ENCODE measurements around the gene MLC1. TPM values are rescaled to one million over a fixed set of nuclear protein-coding genes. Genes with fewer than 3 reads are reported as not detected.
A peak's percentile ranks its signal among the peaks of the same experiment; 100 is the strongest.

MLC1 gene
- total RNA-seq, 6 experiments from 2014 or later = 0.60 to 0.68 TPM; not detected in 4

DNA sequence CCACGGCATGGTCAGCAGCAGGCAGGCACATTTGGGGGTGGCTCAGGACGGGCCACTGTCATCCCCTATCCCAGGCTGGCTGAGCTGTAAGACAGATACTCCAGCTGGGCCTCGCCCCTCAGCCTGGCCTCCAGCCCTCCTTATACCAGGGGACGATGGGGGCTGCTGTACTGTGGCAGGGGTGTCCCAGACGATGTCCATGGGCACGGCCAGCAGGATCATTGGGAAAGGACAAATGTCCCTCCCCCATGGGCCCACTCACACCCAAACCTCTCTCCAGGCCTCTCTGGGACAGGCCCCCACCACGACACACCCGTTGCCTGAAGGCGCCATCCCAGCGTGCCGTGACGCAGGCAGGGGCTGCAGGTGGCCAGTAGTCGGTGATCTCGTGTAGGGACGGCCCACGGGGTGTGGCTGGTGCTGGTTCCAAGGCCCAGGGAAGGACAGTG lies 71.1 kb downstream of the MLC1 start:
- no peaks in the 10 kb centered on the region for H3K36me3 ChIP-seq
- H3K9me3 ChIP-seq = no peaks in the 10 kb centered on the region
- no peak overlapping the region for H3K4me3 ChIP-seq
- H3K27ac ChIP-seq = no peak overlapping the region
- intact Hi-C loops (cut with DNase I) = no loop called here
- WGBS (ENCODE audit: insufficient coverage, low coverage, low lambda C conversion rate, missing lambda C conversion rate) = 85% methylated on average over 4 of the region's 16 CpGs
- peaks cover 0 to 2% (median 0%) of the 10 kb centered on the region in 4 donors for H3K4me1 ChIP-seq
- peaks cover 0 to 24% of the 10 kb centered on the region in 2 donors for H3K27me3 ChIP-seq
- TF ChIP-seq, protein P1, sequence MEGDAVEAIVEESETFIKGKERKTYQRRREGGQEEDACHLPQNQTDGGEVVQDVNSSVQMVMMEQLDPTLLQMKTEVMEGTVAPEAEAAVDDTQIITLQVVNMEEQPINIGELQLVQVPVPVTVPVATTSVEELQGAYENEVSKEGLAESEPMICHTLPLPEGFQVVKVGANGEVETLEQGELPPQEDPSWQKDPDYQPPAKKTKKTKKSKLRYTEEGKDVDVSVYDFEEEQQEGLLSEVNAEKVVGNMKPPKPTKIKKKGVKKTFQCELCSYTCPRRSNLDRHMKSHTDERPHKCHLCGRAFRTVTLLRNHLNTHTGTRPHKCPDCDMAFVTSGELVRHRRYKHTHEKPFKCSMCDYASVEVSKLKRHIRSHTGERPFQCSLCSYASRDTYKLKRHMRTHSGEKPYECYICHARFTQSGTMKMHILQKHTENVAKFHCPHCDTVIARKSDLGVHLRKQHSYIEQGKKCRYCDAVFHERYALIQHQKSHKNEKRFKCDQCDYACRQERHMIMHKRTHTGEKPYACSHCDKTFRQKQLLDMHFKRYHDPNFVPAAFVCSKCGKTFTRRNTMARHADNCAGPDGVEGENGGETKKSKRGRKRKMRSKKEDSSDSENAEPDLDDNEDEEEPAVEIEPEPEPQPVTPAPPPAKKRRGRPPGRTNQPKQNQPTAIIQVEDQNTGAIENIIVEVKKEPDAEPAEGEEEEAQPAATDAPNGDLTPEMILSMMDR (IDR thresholded peaks at IDR 0.05) = no peak
- no peak for TF ChIP-seq POLR2A (IDR thresholded peaks at IDR 0.05)
- DNase-seq (peak in 1 of 3 donors; percentile 23), ATAC-seq (no peak)

DNA sequence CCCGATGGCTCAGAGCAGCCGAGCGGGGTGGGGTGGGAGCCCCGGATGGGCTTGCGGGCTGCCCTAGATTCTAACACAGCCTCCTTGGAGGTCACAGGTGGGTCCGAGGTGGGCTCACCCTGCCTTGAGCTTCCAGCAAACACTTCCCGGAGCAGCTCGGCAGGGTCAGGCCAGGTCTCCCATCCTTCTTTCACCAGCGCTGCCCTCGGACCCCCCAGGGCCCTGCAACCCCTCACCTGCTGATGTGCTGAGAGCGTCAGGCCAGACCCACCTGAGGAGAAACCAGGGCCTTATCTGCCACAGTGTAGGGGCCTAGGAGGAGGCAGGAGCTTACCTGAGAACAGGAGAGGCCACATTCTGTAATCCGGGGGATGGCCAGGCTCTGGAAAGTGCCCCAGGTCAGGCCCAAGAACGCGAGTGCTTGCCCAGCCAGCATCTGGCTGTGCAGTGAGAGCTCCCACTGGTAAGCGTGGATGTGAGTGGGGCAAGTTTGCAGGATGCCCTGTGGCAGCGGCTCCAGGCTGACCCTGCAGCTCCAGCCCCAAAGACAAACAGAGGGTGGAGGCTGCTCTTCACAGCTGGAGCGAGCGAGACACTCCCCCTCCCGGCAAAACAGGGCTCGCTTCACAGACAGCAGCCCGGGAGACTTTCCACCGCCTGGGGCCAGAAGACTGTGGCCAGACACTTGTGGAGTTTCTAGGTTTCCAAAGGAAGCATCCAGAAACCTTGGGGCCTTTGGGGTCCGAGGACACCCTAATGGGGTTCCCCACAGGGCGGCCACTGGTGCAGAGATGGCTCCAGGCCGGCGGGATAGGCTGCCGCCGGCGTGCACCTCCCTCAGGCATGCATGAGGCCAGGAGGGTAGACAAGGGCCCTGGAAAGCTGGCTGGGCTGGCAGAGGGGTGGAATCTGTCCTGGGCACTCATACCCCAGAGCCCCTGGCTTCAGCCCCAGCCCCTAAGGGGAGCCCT lies 72.7 kb downstream of the MLC1 start, which contains the start of gene IL17REL:
IL17REL (minus strand) TSS at position 555 of the 971 bp plus-strand sequence; CDS start at position 436, 119 bp downstream.
- no peaks in the 10 kb centered on the region for H3K36me3 ChIP-seq
- ATAC-seq (peak; percentile 7 to 65 (median 47)), DNase-seq (peak in 1 of 3 donors; percentile 29)
- peaks cover 0 to 2% (median 0%) of the 10 kb centered on the region in 4 donors for H3K4me1 ChIP-seq
- no peaks in the 10 kb centered on the region for H3K9me3 ChIP-seq
- intact Hi-C loops (cut with DNase I) = no loop called here
- H3K4me3 ChIP-seq = no peak within 1 kb of the TSS
- no peak for TF ChIP-seq POLR2A (IDR thresholded peaks at IDR 0.05)
- TF ChIP-seq, protein P1 (IDR thresholded peaks at IDR 0.05) = peak in 2 of 4 donors; percentile 6 to 14
- H3K27ac ChIP-seq = no peak within 1 kb of the TSS
- 56% methylated on average over 5 of the region's 29 CpGs for WGBS (ENCODE audit: insufficient coverage, low coverage, low lambda C conversion rate, missing lambda C conversion rate)
- peaks cover 0 to 24% of the 10 kb centered on the region in 2 donors for H3K27me3 ChIP-seq

DNA sequence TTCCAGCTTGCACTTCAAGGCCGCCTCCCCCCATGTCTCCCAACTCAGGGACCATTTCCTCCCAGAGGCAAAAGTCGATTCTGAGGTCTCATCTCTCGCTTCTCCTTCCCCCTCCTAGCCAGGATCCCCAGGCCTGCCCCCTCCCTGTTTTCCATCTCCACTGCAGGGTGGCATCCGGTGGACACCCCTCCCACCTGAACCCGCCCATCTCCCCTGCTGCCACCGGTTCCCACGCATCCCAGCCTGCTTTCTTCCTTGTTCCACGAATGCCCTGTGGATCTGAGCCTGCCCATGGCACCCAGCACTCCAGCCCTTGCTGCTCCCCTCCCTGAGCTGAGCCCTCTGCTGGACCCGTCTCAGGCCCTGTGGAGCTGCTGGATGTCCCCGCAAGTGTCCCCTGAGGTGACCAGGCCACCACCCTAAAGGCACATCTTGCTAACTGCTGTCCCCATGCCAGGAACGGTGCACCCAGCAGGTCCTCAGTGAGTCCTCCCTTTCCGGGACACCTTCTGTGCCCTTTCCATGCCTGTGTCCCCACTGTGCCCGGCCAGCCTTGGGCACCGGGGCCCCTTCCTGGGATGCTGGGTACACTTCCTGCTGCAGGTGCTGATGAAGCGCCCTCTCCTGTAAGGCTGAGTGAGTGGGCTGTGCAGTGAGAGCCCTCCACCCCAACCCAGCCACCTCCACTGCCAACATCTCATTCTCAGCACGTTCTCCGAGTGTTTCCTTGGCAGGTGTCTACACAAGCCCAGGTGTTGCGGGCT lies 73.6 kb downstream of the MLC1 start:
- H3K36me3 ChIP-seq = no peaks in the 10 kb centered on the region
- H3K27me3 ChIP-seq = peaks cover 0 to 24% of the 10 kb centered on the region in 2 donors
- H3K9me3 ChIP-seq = no peaks in the 10 kb centered on the region
- intact Hi-C loops (cut with DNase I) = no loop called here
- H3K4me3 ChIP-seq = no peak overlapping the region
- no peak for TF ChIP-seq POLR2A (IDR thresholded peaks at IDR 0.05)
- TF ChIP-seq, protein P1 (IDR thresholded peaks at IDR 0.05) = no peak
- ATAC-seq (no peak), DNase-seq (no peak)
- WGBS (ENCODE audit: insufficient coverage, low coverage, low lambda C conversion rate, missing lambda C conversion rate) = 32% methylated on average over 10 of the region's 18 CpGs
- peaks cover 0 to 2% (median 0%) of the 10 kb centered on the region in 4 donors for H3K4me1 ChIP-seq
- no peak overlapping the region for H3K27ac ChIP-seq

DNA sequence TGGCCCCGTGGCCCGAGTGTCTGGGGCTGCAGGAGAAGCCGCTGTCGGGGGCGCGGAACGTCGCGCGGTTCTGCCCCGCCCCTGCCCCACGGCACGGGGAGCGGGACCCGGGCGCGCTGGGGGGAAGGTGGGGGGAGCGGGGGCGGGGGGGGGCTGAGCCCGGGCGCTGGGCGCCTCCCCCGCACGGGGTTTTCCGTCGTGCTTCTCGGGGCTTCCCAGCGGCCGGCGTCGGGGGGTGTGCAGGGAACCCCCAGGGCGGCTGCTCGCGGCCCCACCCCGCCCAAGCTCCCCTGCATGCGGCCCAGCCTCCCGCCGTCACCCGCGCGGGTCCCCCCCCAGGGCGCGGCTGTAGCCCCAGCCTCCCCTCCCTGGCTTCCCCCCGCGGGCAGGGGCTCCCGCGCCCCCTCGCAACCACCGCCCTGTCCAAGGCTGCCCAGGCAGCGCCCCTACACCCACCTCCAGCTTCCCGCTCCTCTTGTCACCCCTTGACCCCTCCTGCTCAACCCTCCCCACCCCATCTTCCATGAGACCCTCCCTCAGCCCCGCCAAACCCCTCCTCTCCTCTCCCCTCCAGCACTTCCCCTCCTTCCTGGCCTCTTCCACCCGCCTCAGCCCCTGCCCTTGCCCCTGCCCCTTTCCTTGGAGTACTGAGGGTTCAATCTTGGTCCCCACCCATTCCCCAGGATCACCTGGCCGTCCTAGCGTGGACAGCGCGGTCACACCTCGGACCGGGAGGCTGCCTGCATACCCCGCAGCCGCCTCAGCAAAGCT lies 74.4 kb downstream of the MLC1 start:
- H3K4me3 ChIP-seq = no peak overlapping the region
- no peak for DNase-seq
- 4% methylated on average over 11 of the region's 61 CpGs for WGBS (ENCODE audit: insufficient coverage, low coverage, low lambda C conversion rate, missing lambda C conversion rate)
- peaks cover 0 to 24% of the 10 kb centered on the region in 2 donors for H3K27me3 ChIP-seq
- TF ChIP-seq, protein P1 (IDR thresholded peaks at IDR 0.05) = no peak
- no peak for TF ChIP-seq POLR2A (IDR thresholded peaks at IDR 0.05)
- ATAC-seq = no peak
- H3K27ac ChIP-seq = no peak overlapping the region
- H3K36me3 ChIP-seq = no peaks in the 10 kb centered on the region
- intact Hi-C loops (cut with DNase I) = no loop called here
- H3K4me1 ChIP-seq = peaks cover 0 to 2% (median 0%) of the 10 kb centered on the region in 4 donors
- no peaks in the 10 kb centered on the region for H3K9me3 ChIP-seq
